Mucosa of rectum (tissue), 2 donors: ENCODE data around the gene CD8B2.
A peak's percentile ranks its signal among the peaks of the same experiment; 100 is the strongest.

Experiments used
- H3K27ac ChIP-seq, 2 donors: one replicate each; pipeline ENCODE4 v1.7.0; 2013; ENCODE audit warnings: inconsistent platforms in 2 of 2, low read depth in 2 of 2, low read length in 2 of 2
- H3K27me3 ChIP-seq, 2 donors: one replicate each; pipeline ENCODE4 v1.7.0; 2013; ENCODE audit warnings: low read length in 2 of 2; ENCODE audit not compliant: control insufficient read depth in 2 of 2, insufficient read depth in 2 of 2
- H3K36me3 ChIP-seq, 2 donors: one replicate each; pipeline ENCODE4 v1.7.0; 2013; ENCODE audit warnings: low read length in 2 of 2; ENCODE audit not compliant: control insufficient read depth in 2 of 2, insufficient read depth in 2 of 2
- H3K4me1 ChIP-seq, 2 donors: one replicate each; pipeline ENCODE4 v1.7.0; 2013; ENCODE audit warnings: low read length in 2 of 2, mild to moderate bottlenecking in 1 of 2; ENCODE audit not compliant: control insufficient read depth in 2 of 2, insufficient read depth in 2 of 2
- H3K4me3 ChIP-seq, 2 donors: one replicate each; pipeline ENCODE4 v1.7.0; 2013; ENCODE audit warnings: low read length in 2 of 2
- H3K9ac ChIP-seq, 2 donors: one replicate each; pipeline ENCODE4 v1.7.0; 2013; ENCODE audit warnings: low read length in 2 of 2, low read depth in 1 of 2, mild to moderate bottlenecking in 1 of 2
- H3K9me3 ChIP-seq, 2 donors: one replicate each; pipeline ENCODE4 v1.7.0; 2013; ENCODE audit warnings: low read length in 2 of 2; ENCODE audit not compliant: control insufficient read depth in 2 of 2
- donor health status: healthy.
- donor health status: Normal muscosa, but diverticular disease.

The CD8B2 gene

GRCh38 chr2:106531676-106532214 lies 44.6 kb downstream of the CD8B2 start:
- no peak overlapping the region for H3K9ac ChIP-seq
- no peak overlapping the region for H3K27ac ChIP-seq
- H3K36me3 ChIP-seq, result no peaks in the 10 kb centered on the region
- H3K4me3 ChIP-seq, result no peak overlapping the region
- no peaks in the 10 kb centered on the region for H3K27me3 ChIP-seq
- H3K9me3 ChIP-seq, result no peaks in the 10 kb centered on the region
- no peaks in the 10 kb centered on the region for H3K4me1 ChIP-seq

GRCh38 chr2:106532236-106532635 lies 45.1 kb downstream of the CD8B2 start:
- Histone ChIP-seq H3K9ac (no peak overlapping the region), H3K27me3 (no peaks in the 10 kb centered on the region), H3K4me3 (no peak overlapping the region)

GRCh38 chr2:106534471-106534870 lies 47.3 kb downstream of the CD8B2 start:
- no peaks in the 10 kb centered on the region for H3K27me3 ChIP-seq
- no peaks in the 10 kb centered on the region for H3K36me3 ChIP-seq
- H3K4me3 ChIP-seq, result no peak overlapping the region
- H3K9ac ChIP-seq, result no peak overlapping the region
- H3K27ac ChIP-seq, result no peak overlapping the region
- H3K4me1 ChIP-seq, result no peaks in the 10 kb centered on the region
- no peaks in the 10 kb centered on the region for H3K9me3 ChIP-seq

More at GRCh38 chr2:106532236-106532635, 45.1 kb downstream of the CD8B2 start:
- H3K27ac ChIP-seq, result no peak overlapping the region
- no peaks in the 10 kb centered on the region for H3K36me3 ChIP-seq
- no peaks in the 10 kb centered on the region for H3K9me3 ChIP-seq
- no peaks in the 10 kb centered on the region for H3K4me1 ChIP-seq

- no peaks in the 10 kb centered on the region for H3K4me1 ChIP-seq
- H3K9me3 ChIP-seq, result no peaks in the 10 kb centered on the region
- H3K36me3 ChIP-seq, result no peaks in the 10 kb centered on the region
- H3K9ac ChIP-seq, result no peak overlapping the region
- no peak overlapping the region for H3K27ac ChIP-seq
- H3K4me3 ChIP-seq, result no peak overlapping the region
- no peaks in the 10 kb centered on the region for H3K27me3 ChIP-seq
Measured at GRCh38 chr2:106536490-106536889, 49.3 kb downstream of the CD8B2 start.

- H3K9me3 ChIP-seq, result no peaks in the 10 kb centered on the region
- H3K4me3 ChIP-seq, result no peak overlapping the region
- H3K27ac ChIP-seq, result no peak overlapping the region
- no peak overlapping the region for H3K9ac ChIP-seq
- H3K4me1 ChIP-seq, result no peaks in the 10 kb centered on the region
- no peaks in the 10 kb centered on the region for H3K27me3 ChIP-seq
- no peaks in the 10 kb centered on the region for H3K36me3 ChIP-seq
Measured at GRCh38 chr2:106537047-106537446, 49.9 kb downstream of the CD8B2 start.

- Histone ChIP-seq H3K9me3 (no peaks in the 10 kb centered on the region), H3K4me1 (peaks cover 0 to under 1% of the 10 kb centered on the region in 2 donors), H3K36me3 (no peaks in the 10 kb centered on the region), H3K27me3 (no peaks in the 10 kb centered on the region), H3K4me3 (no peak overlapping the region), H3K27ac (no peak overlapping the region), H3K9ac (no peak overlapping the region)
Measured at GRCh38 chr2:106537791-106538191, 50.6 kb downstream of the CD8B2 start.

- no peak overlapping the region for H3K27ac ChIP-seq
- H3K9ac ChIP-seq, result no peak overlapping the region
- H3K36me3 ChIP-seq, result no peaks in the 10 kb centered on the region
- H3K9me3 ChIP-seq, result no peaks in the 10 kb centered on the region
- peaks cover 0 to 2% of the 10 kb centered on the region in 2 donors for H3K4me1 ChIP-seq
- H3K27me3 ChIP-seq, result no peaks in the 10 kb centered on the region
- H3K4me3 ChIP-seq, result no peak overlapping the region
Measured at GRCh38 chr2:106540886-106541285, 53.7 kb downstream of the CD8B2 start.

- Histone ChIP-seq H3K27me3 (no peaks in the 10 kb centered on the region), H3K27ac (no peak overlapping the region), H3K4me1 (peaks cover 0 to 3% of the 10 kb centered on the region in 2 donors), H3K9me3 (no peaks in the 10 kb centered on the region), H3K36me3 (no peaks in the 10 kb centered on the region), H3K9ac (no peak overlapping the region), H3K4me3 (no peak overlapping the region)
Measured at GRCh38 chr2:106541333-106541732, 54.2 kb downstream of the CD8B2 start.

- peaks cover 4 to 12% of the 10 kb centered on the region in 2 donors for H3K4me1 ChIP-seq
- H3K4me3 ChIP-seq, result peak overlapping the region; percentile 54 to 62
- H3K9ac ChIP-seq, result peak overlapping the region; percentile 35 to 60
- no peaks in the 10 kb centered on the region for H3K27me3 ChIP-seq
- H3K9me3 ChIP-seq, result no peaks in the 10 kb centered on the region
- peak overlapping the region in 1 of 2 donors; percentile 60 for H3K27ac ChIP-seq
- no peaks in the 10 kb centered on the region for H3K36me3 ChIP-seq
Measured at GRCh38 chr2:106542746-106543359, 55.7 kb downstream of the CD8B2 start.

GRCh38 chr2:106545007-106545406 lies 57.8 kb downstream of the CD8B2 start:
- H3K27ac ChIP-seq, result no peak overlapping the region
- H3K4me1 ChIP-seq, result peaks cover 4 to 12% of the 10 kb centered on the region in 2 donors
- H3K27me3 ChIP-seq, result no peaks in the 10 kb centered on the region
- H3K9me3 ChIP-seq, result no peaks in the 10 kb centered on the region
- H3K4me3 ChIP-seq, result no peak overlapping the region
- H3K36me3 ChIP-seq, result no peaks in the 10 kb centered on the region
- H3K9ac ChIP-seq, result no peak overlapping the region
